NCI-H1105 (cell line): ENCODE data around the gene AFAP1L1.

Source experiments
- DNase-seq: peaks from one replicate; lab custom pipeline; 2025; lab: John Stamatoyannopoulos, UW

The AFAP1L1 gene

GRCh38 chr5:149314571-149315111, 43.0 kb downstream of the AFAP1L1 start:
- DNase-seq, result no peak

- no peak for DNase-seq
Measured at GRCh38 chr5:149315753-149316152, 44.1 kb downstream of the AFAP1L1 start.

- peak; percentile 5 for DNase-seq
Measured at GRCh38 chr5:149317281-149318048, 45.8 kb downstream of the AFAP1L1 start.

GRCh38 chr5:149319174-149319573, 47.5 kb downstream of the AFAP1L1 start:
- DNase-seq, result no peak

- DNase-seq, result peak; percentile 78
Measured at GRCh38 chr5:149320791-149321330, 49.2 kb downstream of the AFAP1L1 start.

GRCh38 chr5:149322518-149322917, 50.9 kb downstream of the AFAP1L1 start:
- DNase-seq, result no peak

GRCh38 chr5:149323210-149323609, 51.6 kb downstream of the AFAP1L1 start:
- DNase-seq, result no peak

GRCh38 chr5:149323621-149324205, 52.1 kb downstream of the AFAP1L1 start:
- DNase-seq, result no peak

GRCh38 chr5:149324641-149325040, 53.0 kb downstream of the AFAP1L1 start:
- no peak for DNase-seq

- DNase-seq, result peak; percentile 58
Measured at GRCh38 chr5:149325166-149325735, 53.6 kb downstream of the AFAP1L1 start.

- no peak for DNase-seq
Measured at GRCh38 chr5:149325894-149326293, 54.2 kb downstream of the AFAP1L1 start.

- no peak for DNase-seq
Measured at GRCh38 chr5:149326611-149327010, 55.0 kb downstream of the AFAP1L1 start.

- no peak for DNase-seq
Measured at GRCh38 chr5:149328177-149328576, 56.5 kb downstream of the AFAP1L1 start.

- DNase-seq, result no peak
Measured at GRCh38 chr5:149333711-149334443, 62.2 kb downstream of the AFAP1L1 start.

- no peak for DNase-seq
Measured at GRCh38 chr5:149337736-149338135, 66.1 kb downstream of the AFAP1L1 start.

- no peak for DNase-seq
Measured at GRCh38 chr5:149338364-149338763, 66.7 kb downstream of the AFAP1L1 start.

- no peak for DNase-seq
Measured at GRCh38 chr5:149340920-149341319, 69.3 kb downstream of the AFAP1L1 start.

GRCh38 chr5:149341876-149342275, 70.2 kb downstream of the AFAP1L1 start:
- DNase-seq, result no peak

GRCh38 chr5:149344151-149344550, 72.5 kb downstream of the AFAP1L1 start:
- DNase-seq, result no peak

GRCh38 chr5:149345147-149345891, 73.7 kb downstream of the AFAP1L1 start, which contains the start of gene GRPEL2:
Gene GRPEL2 (plus strand): TSS chr5:149345499. CDS start chr5:149345540, 41 bp downstream.
- peak; percentile 24 for DNase-seq

- no peak for DNase-seq
Measured at GRCh38 chr5:149345892-149346222, 74.2 kb downstream of the AFAP1L1 start.
